Measurements from ENCODE around the gene LRCH1. TPM values are rescaled to one million over a fixed set of nuclear protein-coding genes. Genes with fewer than 3 reads are reported as not detected.

LRCH1 gene
- total RNA-seq, 1 experiment from 2014 or later, result 10.5 TPM

GRCh38 chr13:46682707-46683106 is 129.7 kb downstream of the LRCH1 start:
- Histone ChIP-seq H3F3A (ENCODE audit: insufficient read depth, low read depth) (no peaks in the 10 kb centered on the region), H3K9me2 (ENCODE audit: insufficient read depth) (no peaks in the 10 kb centered on the region), H3K4me3 (no peak overlapping the region), H3K27me3 (ENCODE audit: insufficient read depth, low read depth) (no peaks in the 10 kb centered on the region), H3K4me2 (no peak overlapping the region), H3K36me3 (ENCODE audit: low read depth) (no peaks in the 10 kb centered on the region), H2AFZ (no peak overlapping the region), H3K4me1 (replicated peaks; ENCODE audit: insufficient read depth) (peaks cover 24% of the 10 kb centered on the region), H4K20me1 (ENCODE audit: insufficient read depth) (no peaks in the 10 kb centered on the region), H3K9me3 (ENCODE audit: insufficient read depth, low read depth) (no peaks in the 10 kb centered on the region), H3K79me2 (ENCODE audit: low read depth) (no peaks in the 10 kb centered on the region), H3K27ac (no peak overlapping the region)
- intact Hi-C loops (cut with micrococcal nuclease; ENCODE audit: unreplicated experiment), result loop anchor here (10.0 kb wide), 1 partner anchor 128 kb away; the partner anchor contains the start of gene LRCH1
- TF ChIP-seq EZH2 (IDR thresholded peaks at IDR 0.05; ENCODE audit: low read depth) (no peak), CTCF (conservative IDR thresholded peaks at IDR 0.05) (no peak)
- no TSS peak for BruUV-seq (replicated peaks)
- ChIA-PET POLR2A (ENCODE audit: unreplicated experiment) (no interaction called here), CTCF (no interaction called here)
- no peak for DNase-seq

- Histone ChIP-seq H3K27ac (no peak overlapping the region), H3F3A (ENCODE audit: insufficient read depth, low read depth) (no peaks in the 10 kb centered on the region), H3K9me3 (ENCODE audit: insufficient read depth, low read depth) (no peaks in the 10 kb centered on the region), H3K4me3 (no peak overlapping the region), H3K79me2 (ENCODE audit: low read depth) (no peaks in the 10 kb centered on the region), H4K20me1 (ENCODE audit: insufficient read depth) (no peaks in the 10 kb centered on the region), H3K36me3 (ENCODE audit: low read depth) (no peaks in the 10 kb centered on the region), H3K4me1 (replicated peaks; ENCODE audit: insufficient read depth) (peaks cover 32% of the 10 kb centered on the region), H2AFZ (no peak overlapping the region), H3K4me2 (no peak overlapping the region), H3K27me3 (ENCODE audit: insufficient read depth, low read depth) (no peaks in the 10 kb centered on the region), H3K9me2 (ENCODE audit: insufficient read depth) (no peaks in the 10 kb centered on the region)
- TF ChIP-seq CTCF (conservative IDR thresholded peaks at IDR 0.05), result no peak
- no peak for TF ChIP-seq EZH2 (IDR thresholded peaks at IDR 0.05; ENCODE audit: low read depth)
- CTCF ChIA-PET, result no interaction called here
- BruUV-seq (replicated peaks), result no TSS peak
- POLR2A ChIA-PET (ENCODE audit: unreplicated experiment), result no interaction called here
- no peak for DNase-seq
- intact Hi-C loops (cut with micrococcal nuclease; ENCODE audit: unreplicated experiment), result loop anchor here (10.0 kb wide), 1 partner anchor 129 kb away; the partner anchor contains the start of gene LRCH1
Observed at GRCh38 chr13:46683676-46684260, 130.8 kb downstream of the LRCH1 start.

DNA sequence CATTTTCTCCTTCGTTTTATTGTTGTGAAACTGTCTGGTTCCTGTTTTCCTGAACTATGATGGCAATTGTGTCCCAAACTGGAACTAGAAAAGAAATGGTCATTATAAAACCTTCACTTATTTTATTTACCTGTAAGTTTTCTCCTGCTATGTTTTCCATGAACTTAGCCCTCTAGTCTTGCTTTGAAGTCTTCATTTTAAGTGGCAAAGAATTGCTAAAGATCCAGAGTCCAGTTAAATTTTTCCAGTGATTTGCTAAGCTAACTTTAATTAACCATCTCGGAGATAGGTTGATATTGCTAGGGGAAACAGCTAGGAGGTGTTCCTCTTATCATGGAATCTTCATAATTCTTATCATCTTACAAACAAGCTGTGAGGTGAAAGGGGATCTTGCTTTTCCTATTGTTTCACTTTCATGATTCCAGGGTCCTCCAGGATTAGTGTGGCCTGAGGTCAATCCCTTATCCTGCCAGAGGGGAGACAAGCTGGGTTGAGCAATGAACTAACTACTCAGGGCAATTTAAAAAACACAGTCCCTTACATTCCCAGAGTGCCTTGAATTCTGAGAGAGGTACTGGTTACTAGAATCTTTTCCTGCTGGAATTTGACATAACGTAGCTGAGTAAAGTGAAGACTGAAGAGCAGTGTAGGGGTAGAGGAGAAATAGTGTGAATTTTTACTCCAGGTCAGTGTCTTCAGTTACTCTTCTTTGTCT is 131.5 kb downstream of the LRCH1 start:
- Histone ChIP-seq H3K4me1 (replicated peaks; ENCODE audit: insufficient read depth) (peaks cover 32% of the 10 kb centered on the region), H3K9me2 (ENCODE audit: insufficient read depth) (no peaks in the 10 kb centered on the region), H3F3A (ENCODE audit: insufficient read depth, low read depth) (no peaks in the 10 kb centered on the region), H3K27me3 (ENCODE audit: insufficient read depth, low read depth) (no peaks in the 10 kb centered on the region), H3K9me3 (ENCODE audit: insufficient read depth, low read depth) (no peaks in the 10 kb centered on the region), H3K4me2 (no peak overlapping the region), H3K79me2 (ENCODE audit: low read depth) (no peaks in the 10 kb centered on the region), H3K36me3 (ENCODE audit: low read depth) (no peaks in the 10 kb centered on the region), H2AFZ (no peak overlapping the region), H4K20me1 (ENCODE audit: insufficient read depth) (no peaks in the 10 kb centered on the region), H3K27ac (no peak overlapping the region), H3K4me3 (no peak overlapping the region)
- intact Hi-C loops (cut with micrococcal nuclease; ENCODE audit: unreplicated experiment), result loop anchor here (10.0 kb wide), 1 partner anchor 130 kb away; the partner anchor contains the start of gene LRCH1
- TF ChIP-seq CTCF (conservative IDR thresholded peaks at IDR 0.05) (no peak), EZH2 (IDR thresholded peaks at IDR 0.05; ENCODE audit: low read depth) (no peak)
- ChIA-PET CTCF (interaction anchor here (0.6 kb wide), 1 partner anchor 30 kb away, joined by 3 read pairs; no protein-coding TSS in a partner anchor), POLR2A (ENCODE audit: unreplicated experiment) (interaction anchor here (0.6 kb wide), 1 partner anchor 12 kb away, joined by 3 read pairs; no protein-coding TSS in a partner anchor)
- no TSS peak for BruUV-seq (replicated peaks)
- DNase-seq, result no peak

Measured in PC-9 (cell line).